BJ (cell line): ENCODE measurements around the gene ADRA2B. TPM values are rescaled to one million over a fixed set of nuclear protein-coding genes. Genes with fewer than 3 reads are reported as not detected.
A peak's percentile ranks its signal among the peaks of the same experiment; 100 is the strongest.
"Not testable (repeated sequence)": the region's sequence is repeated elsewhere in the genome, so short reads cannot be mapped to it uniquely, and the experiment has no call there.

ENCODE experiments used
- CTCF ChIA-PET: fragments of 350-600 bp; formaldehyde crosslinking; extraction: SDS; loops from one replicate; lab custom pipeline; 2021; ENCODE audit warnings: antibody characterized with exemption, inconsistent platforms; lab: Yijun Ruan, JAX
- POLR2A ChIA-PET: fragments of 300-600 bp; sonication (Branson Sonifier 250); formaldehyde crosslinking; extraction: SDS; loops from one replicate; lab custom pipeline; 2021; ENCODE audit warnings: antibody characterized with exemption; lab: Charles Lee
- DNase-seq: peaks from one replicate; pipeline ENCODE4 v3.0.0-alpha.2; 2011; ENCODE audit warnings: low read depth
- H3K27me3 ChIP-seq: 2 replicates; pipeline ENCODE4 v1.6.0; 2011; ENCODE audit warnings: low read length; ENCODE audit not compliant: control insufficient read depth, insufficient read depth
- H3K36me3 ChIP-seq: 2 replicates; pipeline ENCODE4 v1.5.1; 2011; ENCODE audit warnings: low read length; ENCODE audit not compliant: control insufficient read depth, insufficient read depth
- H3K4me3 ChIP-seq: 2 replicates; pipeline ENCODE4 v1.5.1; 2011; ENCODE audit warnings: low read depth, mild to moderate bottlenecking, control low read depth, low read length
- polyA plus RNA-seq: library from polyadenylated mRNA; depleted of rRNA; stranded (reverse); fragments of >200 nt; gene quantifications from 2 replicates; pipeline ENCODE4 v1.2.3, GENCODE V29; 2011; rRNA removed
- TF ChIP-seq, protein P1 (sequence below): IDR thresholded peaks from 2 replicates; pipeline ENCODE4 v1.5.1; 2011; ENCODE audit warnings: low read depth, mild to moderate bottlenecking, control low read depth, inconsistent platforms, low read length, moderate library complexity; ENCODE audit not compliant: insufficient read depth

The ADRA2B gene
- polyA plus RNA-seq, 1 experiment, result not detected

- H3K36me3 ChIP-seq, H3K4me3 ChIP-seq, H3K27me3 ChIP-seq, POLR2A ChIA-PET, DNase-seq: not testable (repeated sequence)
- TF ChIP-seq, protein P1, sequence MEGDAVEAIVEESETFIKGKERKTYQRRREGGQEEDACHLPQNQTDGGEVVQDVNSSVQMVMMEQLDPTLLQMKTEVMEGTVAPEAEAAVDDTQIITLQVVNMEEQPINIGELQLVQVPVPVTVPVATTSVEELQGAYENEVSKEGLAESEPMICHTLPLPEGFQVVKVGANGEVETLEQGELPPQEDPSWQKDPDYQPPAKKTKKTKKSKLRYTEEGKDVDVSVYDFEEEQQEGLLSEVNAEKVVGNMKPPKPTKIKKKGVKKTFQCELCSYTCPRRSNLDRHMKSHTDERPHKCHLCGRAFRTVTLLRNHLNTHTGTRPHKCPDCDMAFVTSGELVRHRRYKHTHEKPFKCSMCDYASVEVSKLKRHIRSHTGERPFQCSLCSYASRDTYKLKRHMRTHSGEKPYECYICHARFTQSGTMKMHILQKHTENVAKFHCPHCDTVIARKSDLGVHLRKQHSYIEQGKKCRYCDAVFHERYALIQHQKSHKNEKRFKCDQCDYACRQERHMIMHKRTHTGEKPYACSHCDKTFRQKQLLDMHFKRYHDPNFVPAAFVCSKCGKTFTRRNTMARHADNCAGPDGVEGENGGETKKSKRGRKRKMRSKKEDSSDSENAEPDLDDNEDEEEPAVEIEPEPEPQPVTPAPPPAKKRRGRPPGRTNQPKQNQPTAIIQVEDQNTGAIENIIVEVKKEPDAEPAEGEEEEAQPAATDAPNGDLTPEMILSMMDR, result peak; percentile 55
- CTCF ChIA-PET, result interaction anchor here (0.7 to 1.0 kb wide), 3 partner anchors 46 to 1635 kb away, joined by 3 to 4 read pairs (median 3); no protein-coding TSS in a partner anchor
These were observed 53.1 kb downstream of the ADRA2B start for GRCh38 chr2:96063116-96063899.

Other genes starting within 250 kb of the ADRA2B start
- gene ANKRD36C, start 124.7 kb downstream of the ADRA2B start, polyA plus RNA-seq, result 2.5 and 4.5 TPM in 2 replicates
- 4.9 and 9.5 TPM in 2 replicates for gene GPAT2, start 81.7 kb downstream of the ADRA2B start, polyA plus RNA-seq
- gene ASTL, start 21.9 kb upstream of the ADRA2B start, polyA plus RNA-seq, result not detected in 2 replicates
- 0.82 and 2.2 TPM in 2 replicates for gene DUSP2, start 28.9 kb upstream of the ADRA2B start, polyA plus RNA-seq
- gene STARD7, start 92.3 kb upstream of the ADRA2B start, polyA plus RNA-seq, result 56.1 and 101 TPM in 2 replicates
- gene TMEM127, start 149.4 kb upstream of the ADRA2B start, polyA plus RNA-seq, result 56.2 and 115 TPM in 2 replicates
- 76.5 and 90.0 TPM in 2 replicates for gene CIAO1, start 149.7 kb upstream of the ADRA2B start, polyA plus RNA-seq
- 83.2 and 111 TPM in 2 replicates for gene SNRNP200, start 189.0 kb upstream of the ADRA2B start, polyA plus RNA-seq
- gene ITPRIPL1, start 208.7 kb upstream of the ADRA2B start, polyA plus RNA-seq, result 0.52 and 0.59 TPM in 2 replicates
- 13.7 and 16.9 TPM in 2 replicates for gene NCAPH, start 219.2 kb upstream of the ADRA2B start, polyA plus RNA-seq